ENCODE results near the gene PGAP6. TPM values are rescaled to one million over a fixed set of nuclear protein-coding genes. Genes with fewer than 3 reads are reported as not detected.

Gene PGAP6
- total RNA-seq, 1 donor from 2014 or later, result 44.5 TPM

DNA sequence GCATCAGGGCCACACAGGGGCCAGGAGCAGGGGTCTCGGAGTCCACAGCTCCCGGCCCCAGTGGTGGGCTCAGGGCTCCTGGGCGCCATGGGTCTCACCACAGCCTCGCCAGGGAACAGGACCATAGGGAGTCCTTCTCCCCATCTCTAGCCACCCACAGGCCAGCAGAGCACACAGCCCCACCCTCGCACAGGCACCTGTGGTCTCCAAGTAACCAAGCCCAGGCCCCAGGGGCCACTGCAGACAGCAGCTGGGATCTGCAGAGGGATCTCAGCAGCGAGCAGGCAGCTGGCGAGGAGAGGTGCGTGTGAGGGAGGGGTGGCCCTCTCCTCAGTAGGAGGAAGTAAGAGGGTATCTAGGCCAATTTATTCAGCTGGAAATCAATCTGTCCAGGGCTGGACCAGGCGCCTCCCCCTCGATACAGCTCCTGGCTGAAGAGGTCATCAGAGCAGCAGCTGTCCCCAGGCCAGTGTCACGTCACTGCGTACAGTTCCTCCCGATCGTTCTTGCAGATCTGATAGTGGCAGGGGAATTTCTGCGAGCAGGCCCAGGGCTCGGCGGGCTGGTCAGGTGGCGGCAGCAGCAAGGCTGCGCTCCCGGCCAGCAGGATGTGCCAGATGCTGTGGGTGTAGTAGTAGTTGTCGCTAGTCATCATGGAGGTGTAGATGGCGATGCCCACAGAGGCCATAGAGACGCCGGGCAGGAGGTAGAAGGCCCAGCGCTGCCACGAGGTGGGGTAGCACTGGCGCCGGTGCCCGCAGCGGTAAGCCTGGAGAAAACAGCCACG lies 10.1 kb downstream of the PGAP6 start:
- Mint-ChIP-seq H3K4me3 (no peak overlapping the region), H3K4me1 (peaks cover 13% of the 10 kb centered on the region), H3K27ac (no peak overlapping the region), H3K36me3 (ENCODE audit: low read depth) (peaks cover 41% of the 10 kb centered on the region), H3K27me3 (no peaks in the 10 kb centered on the region), H3K9me3 (no peaks in the 10 kb centered on the region)
- DNase-seq, result no peak
- ChIA-PET CTCF (interaction anchor here (0.7 to 1.3 kb wide), 4 partner anchors 9 to 30 kb away, joined by 3 to 4 read pairs (median 3); partner anchors contain the start of gene DECR2), POLR2A (interaction anchor here (0.6 to 2.3 kb wide), 7 partner anchors 10 to 441 kb away, joined by 3 to 61 read pairs (median 5); partner anchors contain the start of genes AXIN1, DECR2 and PGAP6)
- intact Hi-C loops (cut with micrococcal nuclease), result no loop called here
- no peak for ATAC-seq (ENCODE audit: low read depth)
- TF ChIP-seq, protein P1, sequence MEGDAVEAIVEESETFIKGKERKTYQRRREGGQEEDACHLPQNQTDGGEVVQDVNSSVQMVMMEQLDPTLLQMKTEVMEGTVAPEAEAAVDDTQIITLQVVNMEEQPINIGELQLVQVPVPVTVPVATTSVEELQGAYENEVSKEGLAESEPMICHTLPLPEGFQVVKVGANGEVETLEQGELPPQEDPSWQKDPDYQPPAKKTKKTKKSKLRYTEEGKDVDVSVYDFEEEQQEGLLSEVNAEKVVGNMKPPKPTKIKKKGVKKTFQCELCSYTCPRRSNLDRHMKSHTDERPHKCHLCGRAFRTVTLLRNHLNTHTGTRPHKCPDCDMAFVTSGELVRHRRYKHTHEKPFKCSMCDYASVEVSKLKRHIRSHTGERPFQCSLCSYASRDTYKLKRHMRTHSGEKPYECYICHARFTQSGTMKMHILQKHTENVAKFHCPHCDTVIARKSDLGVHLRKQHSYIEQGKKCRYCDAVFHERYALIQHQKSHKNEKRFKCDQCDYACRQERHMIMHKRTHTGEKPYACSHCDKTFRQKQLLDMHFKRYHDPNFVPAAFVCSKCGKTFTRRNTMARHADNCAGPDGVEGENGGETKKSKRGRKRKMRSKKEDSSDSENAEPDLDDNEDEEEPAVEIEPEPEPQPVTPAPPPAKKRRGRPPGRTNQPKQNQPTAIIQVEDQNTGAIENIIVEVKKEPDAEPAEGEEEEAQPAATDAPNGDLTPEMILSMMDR (IDR thresholded peaks at IDR 0.05), result no peak

DNA sequence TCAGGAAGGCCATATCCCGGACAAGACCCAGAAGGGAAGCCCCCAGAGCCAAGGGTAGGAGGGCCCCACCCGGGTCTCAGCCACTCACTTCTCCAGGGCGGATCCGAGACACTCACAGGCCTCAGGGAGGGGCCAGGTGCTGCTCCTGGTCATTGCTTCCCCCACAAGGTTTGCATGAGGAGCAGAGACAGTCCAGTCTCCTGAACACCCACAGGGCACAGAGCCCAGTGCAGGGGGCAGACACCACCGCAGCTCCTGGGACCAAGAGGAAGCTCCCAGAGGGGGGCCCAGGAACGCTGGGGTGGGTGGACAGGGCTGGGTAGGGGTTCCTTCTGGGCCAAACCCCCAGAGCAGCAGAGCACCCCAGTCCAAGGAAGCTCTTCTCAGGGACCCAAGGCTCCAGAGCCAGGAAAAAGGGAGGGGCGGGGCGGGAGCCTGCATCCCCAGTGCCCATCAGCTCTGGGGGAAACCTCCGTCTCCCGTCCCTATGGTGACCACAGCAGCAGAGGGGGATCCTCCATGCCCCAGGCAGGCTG lies 10.7 kb downstream of the PGAP6 start:
- CTCF ChIA-PET, result interaction anchor here (0.7 to 1.3 kb wide), 5 partner anchors 9 to 264 kb away, joined by 3 to 4 read pairs (median 3); partner anchors contain the start of gene DECR2
- no peaks in the 10 kb centered on the region for H3K9me3 Mint-ChIP-seq
- POLR2A ChIA-PET, result interaction anchor here (0.6 to 2.3 kb wide), 17 partner anchors 11 to 1784 kb away, joined by 3 to 61 read pairs (median 3); partner anchors contain the start of genes AXIN1, DECR2, FAM234A and PGAP6
- TF ChIP-seq, protein P1 (IDR thresholded peaks at IDR 0.05), result no peak
- peak overlapping the region; percentile 93 for H3K4me3 Mint-ChIP-seq
- H3K36me3 Mint-ChIP-seq (ENCODE audit: low read depth), result peaks cover 45% of the 10 kb centered on the region
- no peaks in the 10 kb centered on the region for H3K27me3 Mint-ChIP-seq
- H3K4me1 Mint-ChIP-seq, result peaks cover 13% of the 10 kb centered on the region
- H3K27ac Mint-ChIP-seq, result peak overlapping the region; percentile 91
- peak; percentile 15 for ATAC-seq (ENCODE audit: low read depth)
- DNase-seq, result no peak
- intact Hi-C loops (cut with micrococcal nuclease), result loop anchor here (1.0 kb wide), 3 partner anchors 10 to 30 kb away; partner anchors contain the start of genes DECR2 and PGAP6

DNA sequence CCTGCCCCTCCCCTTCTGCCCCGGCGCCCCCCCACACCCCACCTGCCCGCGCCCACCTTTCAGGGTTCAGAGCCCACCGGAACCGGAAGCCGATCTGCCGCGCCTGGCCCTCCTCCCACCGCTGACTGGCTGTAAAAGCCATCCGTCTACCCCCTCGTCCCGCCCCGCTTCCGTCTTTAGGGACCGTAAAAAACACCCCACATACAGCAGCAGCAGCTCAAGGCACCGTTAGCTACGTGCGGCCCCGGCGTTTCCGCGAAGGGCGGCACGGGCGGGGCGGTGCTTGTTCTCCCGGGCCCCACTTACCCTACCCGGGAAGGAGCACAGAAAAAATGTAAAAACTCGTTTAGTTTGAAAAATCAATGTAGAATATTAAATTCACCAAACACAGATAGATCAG lies 11.3 kb downstream of the PGAP6 start, which contains the start of gene MRPL28:
Gene MRPL28, minus strand, starts transcription at position 96 of the 400 bp plus-strand sequence. CDS start 320 bp downstream, outside the sequence.
- intact Hi-C loops (cut with micrococcal nuclease), result loop anchor here (1.0 kb wide), 3 partner anchors 11 to 31 kb away; partner anchors contain the start of genes DECR2 and PGAP6
- ATAC-seq (ENCODE audit: low read depth), result peak; percentile 99
- peak within 1 kb of the TSS; percentile 93 for H3K4me3 Mint-ChIP-seq
- peak; percentile 88 for DNase-seq
- peaks cover 45% of the 10 kb centered on the region for H3K36me3 Mint-ChIP-seq (ENCODE audit: low read depth)
- H3K27ac Mint-ChIP-seq, result peak within 1 kb of the TSS; percentile 91
- TF ChIP-seq, protein P1 (IDR thresholded peaks at IDR 0.05), result no peak
- ChIA-PET CTCF (interaction anchor here (0.8 to 1.3 kb wide), 4 partner anchors 8 to 263 kb away, joined by 3 to 4 read pairs (median 3); partner anchors contain the start of gene DECR2), POLR2A (interaction anchor here (0.6 to 2.3 kb wide), 16 partner anchors 12 to 1784 kb away, joined by 3 to 61 read pairs (median 3); partner anchors contain the start of genes AXIN1, DECR2, FAM234A and PGAP6)
- H3K9me3 Mint-ChIP-seq, result no peaks in the 10 kb centered on the region
- H3K27me3 Mint-ChIP-seq, result no peaks in the 10 kb centered on the region
- H3K4me1 Mint-ChIP-seq, result peaks cover 13% of the 10 kb centered on the region

DNA sequence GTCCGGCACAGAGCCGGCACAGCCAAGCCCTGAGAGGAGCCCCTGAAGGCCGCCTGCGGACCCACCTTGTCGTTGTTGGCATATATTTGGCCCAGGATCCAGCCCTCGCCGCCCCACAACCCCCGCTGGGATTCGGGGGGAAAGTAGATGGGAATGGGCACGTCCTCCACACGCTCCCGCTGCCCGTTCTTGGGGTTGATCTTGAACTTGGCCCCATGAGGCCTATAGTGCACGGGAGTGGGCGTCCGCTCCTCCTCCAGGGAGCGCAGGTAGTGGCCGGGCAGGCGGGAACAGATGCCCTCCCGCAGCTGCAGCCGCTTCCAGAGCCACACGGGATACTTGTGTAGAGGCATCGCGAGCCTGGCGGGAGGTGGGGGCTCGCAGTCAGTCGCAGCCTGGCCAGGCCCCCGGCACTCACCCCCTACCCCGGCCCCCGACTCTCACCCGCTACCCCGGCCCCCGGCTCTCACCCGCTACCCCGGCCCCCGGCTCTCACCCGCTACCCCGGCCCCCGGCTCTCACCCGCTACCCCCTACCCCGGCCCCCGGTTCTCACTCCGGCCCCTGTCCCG lies 11.8 kb downstream of the PGAP6 start:
- no peaks in the 10 kb centered on the region for H3K9me3 Mint-ChIP-seq
- TF ChIP-seq, protein P1 (IDR thresholded peaks at IDR 0.05), result no peak
- no peak overlapping the region for H3K27ac Mint-ChIP-seq
- ChIA-PET CTCF (interaction anchor here (0.8 to 1.2 kb wide), 3 partner anchors 8 to 263 kb away, joined by 3 to 4 read pairs (median 3); no protein-coding TSS in a partner anchor), POLR2A (interaction anchor here (0.6 to 2.3 kb wide), 12 partner anchors 12 to 1785 kb away, joined by 3 to 61 read pairs (median 3); partner anchors contain the start of genes AXIN1, DECR2, FAM234A and PGAP6)
- DNase-seq (no peak), ATAC-seq (ENCODE audit: low read depth) (no peak)
- intact Hi-C loops (cut with micrococcal nuclease), result loop anchor here (1.0 kb wide), 3 partner anchors 11 to 31 kb away; partner anchors contain the start of genes DECR2 and PGAP6
- H3K4me1 Mint-ChIP-seq, result peaks cover 13% of the 10 kb centered on the region
- H3K4me3 Mint-ChIP-seq, result peak overlapping the region; percentile 48
- H3K36me3 Mint-ChIP-seq (ENCODE audit: low read depth), result peaks cover 45% of the 10 kb centered on the region
- H3K27me3 Mint-ChIP-seq, result no peaks in the 10 kb centered on the region

Data from activated B cell treated with CpG ODN at 0.5 μM for 24 hours (primary cell).